Measurements from ENCODE around the gene MMEL1. TPM values are rescaled to one million over a fixed set of nuclear protein-coding genes. Genes with fewer than 3 reads are reported as not detected.

MMEL1 gene
- total and polyA plus RNA-seq, 2 of the 13 experiments (the other 11 are each of a cell fraction or from before 2014, with no cell fraction given) = 0.48 TPM; not detected in 1

GRCh38 chr1:2642560-2643413 lies 10.0 kb upstream of the MMEL1 start (continued):
- TF ChIP-seq ZNF407 (CRISPR knock-in tag; IDR thresholded peaks at IDR 0.05; ENCODE audit: not compliant biosample characterization) = peak; percentile 34
- peak; percentile 84; the same call in 1 of the 2 replicates for TF ChIP-seq ZBTB7A (CRISPR knock-in tag; IDR thresholded peaks at IDR 0.05)
- peak; percentile 91 for TF ChIP-seq RBFOX2 (IDR thresholded peaks at IDR 0.05; ENCODE audit: low read depth, low read length)
- TF ChIP-seq RNF219 (CRISPR knock-in tag; IDR thresholded peaks at IDR 0.05) = no peak; the same call in 1 of the 2 replicates
- TF ChIP-seq ZNF274 (CRISPR knock-in tag; IDR thresholded peaks at IDR 0.05) = peak; percentile 61; the same call in 1 of the 2 replicates
- peak; percentile 32; the same call in 1 of the 2 replicates for TF ChIP-seq ZNF543 (CRISPR knock-in tag; IDR thresholded peaks at IDR 0.05)
- TF ChIP-seq ZC3H13 (CRISPR knock-in tag; IDR thresholded peaks at IDR 0.05) = peak; percentile 36; the same call in 1 of the 2 replicates
- TF ChIP-seq KLF6 (CRISPR knock-in tag; IDR thresholded peaks at IDR 0.05) = 0 out of 2 replicates have a peak, but pooled peaks have one; percentile 49
- TF ChIP-seq ZBTB39 (CRISPR knock-in tag; IDR thresholded peaks at IDR 0.05) = peak; percentile 73; the same call in 1 of the 2 replicates
- peak; percentile 77; the same call in 1 of the 2 replicates for TF ChIP-seq THYN1 (CRISPR knock-in tag; IDR thresholded peaks at IDR 0.05; ENCODE audit: borderline replicate concordance, low read depth)
- peak; percentile 28 for TF ChIP-seq HDAC2 (CRISPR knock-in tag; IDR thresholded peaks at IDR 0.05)
- peak; percentile 85 for TF ChIP-seq GABPA (IDR thresholded peaks at IDR 0.05; ENCODE audit: low read depth, low read length)
- TF ChIP-seq GABPA (CRISPR knock-in tag; IDR thresholded peaks at IDR 0.05; ENCODE audit: low read depth) = peak; percentile 87

Data from HepG2 (cell line).